A549 (cell line): ENCODE measurements around the gene HOXD12. TPM values are rescaled to one million over a fixed set of nuclear protein-coding genes. Genes with fewer than 3 reads are reported as not detected.
A peak's percentile ranks its signal among the peaks of the same experiment; 100 is the strongest.

Experiments
- ATAC-seq, 2 experiments: fragments of 200-7000 bp in 1 of 2; fragments of >200 bp in 1 of 2; cut with Nextera tagmentation in 1 of 2; cut with Tn5 transposase in 1 of 2; 3 replicates each; pipeline versions ENCODE4 v1.8.0 to v1.9.1; 2018 to 2020; ENCODE audit warnings: mild to moderate bottlenecking in 1 of 2, moderate library complexity in 1 of 2
- CTCF ChIA-PET: fragments of 300-600 bp; sonication (Branson Sonifier 250); formaldehyde crosslinking; extraction: SDS; loops from one replicate; lab custom pipeline; 2021; ENCODE audit warnings: antibody characterized with exemption, inconsistent platforms; lab: Yijun Ruan, JAX
- POLR2A ChIA-PET: fragments of 350-600 bp; formaldehyde crosslinking; extraction: SDS; loops from one replicate; lab custom pipeline; 2021; ENCODE audit warnings: antibody characterized with exemption, inconsistent platforms; lab: Yijun Ruan, JAX
- DNase-seq, 2 experiments: peaks; one replicate each; pipeline versions ENCODE4 v3.0.0 to v3.0.0-alpha.2; 2011 to 2016; ENCODE audit warnings: low read depth in 1 of 2, low spot score in 1 of 2
- FAIRE-seq: peaks from 2 replicates; lab custom pipeline; 2011; peaks lifted over from hg19 to GRCh38; lab: Jason Lieb, UNC
- H3K27ac ChIP-seq, 2 experiments: fragments of >200 bp; sonication (Bioruptor Twin); formaldehyde crosslinking; 3 replicates each; pipeline ENCODE4 v1.5.1; 2016 to 2017
- H3K4me1 ChIP-seq: fragments of >200 bp; sonication (Bioruptor Twin); formaldehyde crosslinking; 3 replicates; pipeline ENCODE4 v1.6.1; 2016
- H3K4me2 ChIP-seq: fragments of >200 bp; sonication (Bioruptor Twin); formaldehyde crosslinking; 3 replicates; pipeline ENCODE4 v1.6.1; 2016
- H3K4me3 ChIP-seq: fragments of >200 bp; sonication (Bioruptor Twin); formaldehyde crosslinking; 3 replicates; pipeline ENCODE4 v1.5.1; 2016
- H3K9me3 ChIP-seq: fragments of >200 bp; sonication (Bioruptor Twin); formaldehyde crosslinking; 3 replicates; pipeline ENCODE4 v1.6.1; 2016
- CBX2 ChIP-seq: fragments of 200-600 bp; sonication (generic); IDR thresholded peaks from 2 replicates; pipeline ENCODE4 v1.6.1; 2016; ENCODE audit warnings: low read depth, mild to moderate bottlenecking, borderline replicate concordance
- CBX8 ChIP-seq: fragments of 200-600 bp; sonication (generic); IDR thresholded peaks from 2 replicates; pipeline ENCODE4 v1.6.1; 2016
- CHD2 ChIP-seq: fragments of 150-350 bp; IDR thresholded peaks from 2 replicates; pipeline ENCODE4 v1.6.1; 2014; ENCODE audit warnings: low read length; ENCODE audit not compliant: partially characterized antibody
- HDAC2 ChIP-seq: fragments of 200-600 bp; sonication (generic); IDR thresholded peaks from 2 replicates; pipeline ENCODE4 v1.6.1; 2016
- HOXB5 ChIP-seq: fragments of 250-450 bp; sonication (Bioruptor Pico); IDR thresholded peaks from 2 replicates; pipeline ENCODE4 v1.5.0; 2020; ENCODE audit warnings: mild to moderate bottlenecking, moderate library complexity
- KDM5A ChIP-seq: fragments of 200-600 bp; sonication (generic); IDR thresholded peaks from 2 replicates; pipeline ENCODE4 v1.6.1; 2016; ENCODE audit warnings: antibody characterized with exemption, mild to moderate bottlenecking
- MYC ChIP-seq: IDR thresholded peaks from 2 replicates; pipeline ENCODE4 v1.6.1; 2012; ENCODE audit warnings: mild to moderate bottlenecking, inconsistent platforms, low read length, improper control_type of control experiment, borderline replicate concordance
- NR3C1 ChIP-seq: fragments of >200 bp; sonication (Bioruptor Twin); formaldehyde crosslinking; IDR thresholded peaks from 3 replicates; pipeline ENCODE4 v1.6.1; 2017
- PHF8 ChIP-seq: fragments of 200-600 bp; sonication (generic); IDR thresholded peaks from 2 replicates; pipeline ENCODE4 v1.6.1; 2016; ENCODE audit warnings: low read depth, mild to moderate bottlenecking, antibody characterized with exemption, moderate library complexity, borderline replicate concordance
- POLR2A ChIP-seq: IDR thresholded peaks from 2 replicates; pipeline ENCODE4 v1.6.1; 2012; ENCODE audit warnings: mild to moderate bottlenecking, low read length
- RAD21 ChIP-seq, 2 experiments: fragments of >200 bp in 1 of 2; sonication (Bioruptor Twin) in 1 of 2; formaldehyde crosslinking in 1 of 2; IDR thresholded peaks in 1 of 2; conservative IDR thresholded peaks in 1 of 2; 2 replicates in 1 of 2; 3 replicates in 1 of 2; pipeline ENCODE4 v1.6.1; 2012 to 2018; ENCODE audit warnings: inconsistent platforms in 1 of 2
- RARB ChIP-seq: fragments of 250-450 bp; sonication (Bioruptor Pico); IDR thresholded peaks from 2 replicates; pipeline ENCODE4 v1.8.0; 2021; ENCODE audit warnings: mild to moderate bottlenecking, moderate library complexity
- RCOR1 ChIP-seq: fragments of 150-350 bp; IDR thresholded peaks from 2 replicates; pipeline ENCODE4 v1.6.1; 2014; ENCODE audit warnings: antibody characterized with exemption, low read length, low read depth
- SMC3 ChIP-seq: fragments of >200 bp; sonication (Bioruptor Twin); formaldehyde crosslinking; IDR thresholded peaks from 3 replicates; pipeline ENCODE4 v1.6.1; 2018; ENCODE audit warnings: inconsistent platforms
- TP53 ChIP-seq: fragments of 250-450 bp; sonication (Bioruptor Pico); IDR thresholded peaks from 2 replicates; pipeline ENCODE4 v1.5.0; 2021; ENCODE audit warnings: mild to moderate bottlenecking, moderate library complexity
- WGBS: methylation state at CpG from one replicate; pipeline ENCODE4 v1.1.6; 2017; ENCODE audit errors: missing lambda C conversion rate; 5-methylcytosine and 5-hydroxymethylcytosine counted together
- polyA plus RNA-seq, 4 experiments: library from polyadenylated mRNA; depleted of rRNA in 3 of 4; stranded (reverse); fragments of >200 nt; fragmentation: RNase III in 1 of 4; extraction: RNeasy Plus Mini Kit Qiagen cat#74134 plus additional on column Dnase treatment in 1 of 4; gene quantifications; 2 replicates in 3 of 4; 3 replicates in 1 of 4; pipeline ENCODE4 v1.2.3, GENCODE V29; 2011 to 2017
- TF ChIP-seq, protein P1 (sequence below): fragments of 450-650 bp; IDR thresholded peaks from 2 replicates; pipeline ENCODE4 v1.6.1; 2014; ENCODE audit warnings: antibody characterized with exemption
- TF ChIP-seq, protein P2 (sequence below): fragments of >200 bp; sonication (Bioruptor Twin); formaldehyde crosslinking; IDR thresholded peaks from 3 replicates; pipeline ENCODE4 v1.6.1; 2016
- TF ChIP-seq, protein P3 (sequence below): fragments of 200-600 bp; sonication (generic); IDR thresholded peaks from 2 replicates; pipeline ENCODE4 v1.6.1; 2016; ENCODE audit warnings: antibody characterized with exemption, mild to moderate bottlenecking, moderate library complexity

The HOXD12 gene
- polyA plus RNA-seq, 2 of the 4 experiments (the other 2 are of a cell fraction), result not detected

DNA sequence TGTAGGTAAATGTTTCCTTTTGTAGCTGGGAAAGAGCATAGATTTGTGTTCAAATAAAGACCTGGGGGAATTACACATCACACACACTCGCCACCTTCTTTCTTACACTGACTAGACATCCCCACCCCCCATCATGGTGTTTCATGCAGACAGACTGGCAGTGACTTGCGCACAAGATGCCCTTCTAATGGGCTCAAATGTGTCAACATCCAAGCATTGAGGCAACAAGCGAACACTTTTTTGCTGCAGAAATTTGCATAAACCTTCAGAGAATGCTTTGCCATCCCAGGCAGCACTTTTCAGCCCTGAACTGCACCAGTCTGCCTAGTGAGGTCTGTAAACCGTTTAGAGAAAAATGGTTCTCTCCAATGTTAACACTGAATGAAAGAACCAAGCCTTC, 34.4 kb downstream of the HOXD12 start (continued):
- TF ChIP-seq CHD2 (no peak), POLR2A (no peak), HDAC2 (no peak)
- TF ChIP-seq, all 56 proteins: peak for 0

DNA sequence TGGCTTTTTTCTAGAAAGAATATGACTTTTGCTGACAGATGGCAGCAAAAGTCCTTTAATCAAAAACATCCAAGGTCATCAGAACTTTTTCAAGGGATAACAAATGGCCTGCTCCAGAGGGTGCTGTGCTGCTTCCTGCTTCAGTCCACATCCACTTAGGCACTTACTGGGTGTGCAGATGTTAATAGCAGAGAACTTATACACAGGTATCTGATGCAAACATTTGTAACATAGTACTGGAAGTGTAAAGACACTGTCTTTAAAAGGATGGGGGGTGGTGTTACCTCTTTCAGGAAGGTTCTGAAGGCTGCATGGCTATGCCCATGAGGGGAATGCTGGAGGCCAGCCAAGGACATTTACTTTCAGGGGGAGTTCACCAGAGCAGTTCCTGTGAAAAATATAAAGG, 35.4 kb downstream of the HOXD12 start:
- peak in 1 of 2 experiments; percentile 15 for DNase-seq
- Histone ChIP-seq H3K27ac (peak overlapping the region; percentile 80 to 87; a peak in 3 of 6 replicates), H3K4me1 (peaks cover 10% of the 10 kb centered on the region; the same call in 2 of the 3 replicates), H3K4me3 (no peak overlapping the region), H3K9me3 (no peaks in the 10 kb centered on the region), H3K4me2 (peak overlapping the region; percentile 60; the same call in 2 of the 3 replicates)
- CTCF ChIA-PET, result interaction anchor here (1.6 to 9.5 kb wide), 7 partner anchors 8 to 1014 kb away, joined by 4 to 216 read pairs (median 11); no protein-coding TSS in a partner anchor
- TF ChIP-seq SMC3, result peak; percentile 29; the same call in 2 of the 3 replicates
- peak; percentile 36 to 50; a peak in 3 of 5 replicates for TF ChIP-seq RAD21 (conservative IDR thresholded peaks at IDR 0.05 in 1 of 2, IDR thresholded peaks at IDR 0.05 in 1 of 2)
- no peak for TF ChIP-seq HOXB5 (CRISPR knock-in tag)
- no peak for TF ChIP-seq NR3C1
- no peak for TF ChIP-seq MYC
- no peak for ATAC-seq
- FAIRE-seq, result no peak
- POLR2A ChIA-PET, result no interaction called here

DNA sequence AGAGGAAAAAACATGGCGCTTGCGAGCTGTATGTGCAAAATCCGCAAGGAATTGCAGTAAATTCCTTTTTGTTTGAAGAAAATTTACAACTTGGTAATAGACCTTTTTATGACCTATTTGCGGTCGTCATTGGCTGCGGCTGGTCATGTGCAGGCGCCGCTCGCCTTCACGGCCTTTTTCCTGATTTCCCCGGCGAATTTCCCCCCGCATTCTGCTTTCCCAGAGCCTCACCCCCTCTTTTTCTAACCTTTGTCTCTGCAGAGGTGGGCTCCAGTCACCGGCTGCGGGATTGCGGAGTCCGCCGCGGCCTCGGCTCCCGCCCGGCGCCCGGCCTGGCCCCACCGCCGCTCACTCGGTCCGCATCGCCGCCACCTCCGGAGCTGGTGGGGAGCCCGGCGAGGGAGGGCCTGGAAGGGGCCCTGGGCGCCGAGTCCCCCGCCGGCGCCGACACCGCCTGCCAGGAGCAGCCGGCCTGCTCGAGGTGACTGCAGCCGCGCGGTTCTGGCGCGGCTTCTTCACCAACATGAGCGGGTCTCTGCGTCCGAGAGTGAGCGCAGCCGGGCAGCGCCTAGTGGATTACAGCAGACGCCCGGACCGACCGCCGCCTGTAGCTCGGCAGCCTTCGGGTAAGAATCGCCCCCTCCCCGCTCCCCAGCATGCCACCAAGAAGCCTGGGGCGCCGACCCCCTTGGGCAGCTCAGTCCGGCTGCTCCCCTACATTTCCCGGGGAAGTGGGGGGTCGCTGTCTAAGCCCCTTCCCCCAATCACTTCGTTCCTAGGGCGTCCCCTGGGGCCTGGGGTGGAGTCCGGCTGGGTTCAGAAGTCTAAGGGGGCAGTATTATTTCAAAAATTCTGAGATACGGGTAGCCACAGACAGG, 37.0 kb downstream of the HOXD12 start:
- H3K4me3 ChIP-seq, result peak overlapping the region; percentile 47

More for the DNA sequence above, 37.0 kb downstream of the HOXD12 start:
- Histone ChIP-seq H3K4me1 (peaks cover 7% of the 10 kb centered on the region; the same call in 2 of the 3 replicates), H3K4me2 (peak overlapping the region; percentile 60), H3K9me3 (no peaks in the 10 kb centered on the region), H3K27ac (peak overlapping the region; percentile 80 to 87)
- TF ChIP-seq CBX2 (no peak), KDM5A (no peak), RCOR1 (no peak), CHD2 (no peak), CBX8 (no peak), RARB (CRISPR knock-in tag) (no peak), POLR2A (0 out of 2 replicates have a peak, but pooled peaks have one; percentile 3), HDAC2 (no peak), HOXB5 (CRISPR knock-in tag) (no peak), PHF8 (peak; percentile 45), TP53 (CRISPR knock-in tag) (no peak)
- TF ChIP-seq, protein P1, sequence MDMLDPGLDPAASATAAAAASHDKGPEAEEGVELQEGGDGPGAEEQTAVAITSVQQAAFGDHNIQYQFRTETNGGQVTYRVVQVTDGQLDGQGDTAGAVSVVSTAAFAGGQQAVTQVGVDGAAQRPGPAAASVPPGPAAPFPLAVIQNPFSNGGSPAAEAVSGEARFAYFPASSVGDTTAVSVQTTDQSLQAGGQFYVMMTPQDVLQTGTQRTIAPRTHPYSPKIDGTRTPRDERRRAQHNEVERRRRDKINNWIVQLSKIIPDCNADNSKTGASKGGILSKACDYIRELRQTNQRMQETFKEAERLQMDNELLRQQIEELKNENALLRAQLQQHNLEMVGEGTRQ, result peak; percentile 58
- TF ChIP-seq, protein P2, sequence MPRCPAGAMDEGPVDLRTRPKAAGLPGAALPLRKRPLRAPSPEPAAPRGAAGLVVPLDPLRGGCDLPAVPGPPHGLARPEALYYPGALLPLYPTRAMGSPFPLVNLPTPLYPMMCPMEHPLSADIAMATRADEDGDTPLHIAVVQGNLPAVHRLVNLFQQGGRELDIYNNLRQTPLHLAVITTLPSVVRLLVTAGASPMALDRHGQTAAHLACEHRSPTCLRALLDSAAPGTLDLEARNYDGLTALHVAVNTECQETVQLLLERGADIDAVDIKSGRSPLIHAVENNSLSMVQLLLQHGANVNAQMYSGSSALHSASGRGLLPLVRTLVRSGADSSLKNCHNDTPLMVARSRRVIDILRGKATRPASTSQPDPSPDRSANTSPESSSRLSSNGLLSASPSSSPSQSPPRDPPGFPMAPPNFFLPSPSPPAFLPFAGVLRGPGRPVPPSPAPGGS, result no peak
- TF ChIP-seq, protein P3, sequence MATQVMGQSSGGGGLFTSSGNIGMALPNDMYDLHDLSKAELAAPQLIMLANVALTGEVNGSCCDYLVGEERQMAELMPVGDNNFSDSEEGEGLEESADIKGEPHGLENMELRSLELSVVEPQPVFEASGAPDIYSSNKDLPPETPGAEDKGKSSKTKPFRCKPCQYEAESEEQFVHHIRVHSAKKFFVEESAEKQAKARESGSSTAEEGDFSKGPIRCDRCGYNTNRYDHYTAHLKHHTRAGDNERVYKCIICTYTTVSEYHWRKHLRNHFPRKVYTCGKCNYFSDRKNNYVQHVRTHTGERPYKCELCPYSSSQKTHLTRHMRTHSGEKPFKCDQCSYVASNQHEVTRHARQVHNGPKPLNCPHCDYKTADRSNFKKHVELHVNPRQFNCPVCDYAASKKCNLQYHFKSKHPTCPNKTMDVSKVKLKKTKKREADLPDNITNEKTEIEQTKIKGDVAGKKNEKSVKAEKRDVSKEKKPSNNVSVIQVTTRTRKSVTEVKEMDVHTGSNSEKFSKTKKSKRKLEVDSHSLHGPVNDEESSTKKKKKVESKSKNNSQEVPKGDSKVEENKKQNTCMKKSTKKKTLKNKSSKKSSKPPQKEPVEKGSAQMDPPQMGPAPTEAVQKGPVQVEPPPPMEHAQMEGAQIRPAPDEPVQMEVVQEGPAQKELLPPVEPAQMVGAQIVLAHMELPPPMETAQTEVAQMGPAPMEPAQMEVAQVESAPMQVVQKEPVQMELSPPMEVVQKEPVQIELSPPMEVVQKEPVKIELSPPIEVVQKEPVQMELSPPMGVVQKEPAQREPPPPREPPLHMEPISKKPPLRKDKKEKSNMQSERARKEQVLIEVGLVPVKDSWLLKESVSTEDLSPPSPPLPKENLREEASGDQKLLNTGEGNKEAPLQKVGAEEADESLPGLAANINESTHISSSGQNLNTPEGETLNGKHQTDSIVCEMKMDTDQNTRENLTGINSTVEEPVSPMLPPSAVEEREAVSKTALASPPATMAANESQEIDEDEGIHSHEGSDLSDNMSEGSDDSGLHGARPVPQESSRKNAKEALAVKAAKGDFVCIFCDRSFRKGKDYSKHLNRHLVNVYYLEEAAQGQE, result no peak
- POLR2A ChIA-PET, result interaction anchor here (0.6 kb wide), 2 partner anchors 1006 to 1103 kb away, joined by 3 to 5 read pairs; no protein-coding TSS in a partner anchor
- WGBS, result 63% methylated on average over 44 of the region's 71 CpGs
- FAIRE-seq, result no peak
- peak; percentile 26; a peak in 5 of 6 replicates for ATAC-seq
- CTCF ChIA-PET, result interaction anchor here (0.6 to 11.6 kb wide), 8 partner anchors 10 to 1011 kb away, joined by 3 to 216 read pairs (median 8); no protein-coding TSS in a partner anchor
- DNase-seq, result peak in 1 of 2 experiments; percentile 16
